ENCODE results near the gene ATP1A2.

GRCh38 chr1:160151303-160151702 is 35.7 kb downstream of the ATP1A2 start, which contains the start of gene ATP1A4:
- no peak for TF ChIP-seq CTCF (IDR thresholded peaks at IDR 0.05; ENCODE audit: extremely low read depth in 1 of 2, insufficient read depth in 1 of 2, low read depth in 1 of 2, low read length in 2 of 2)
- no peak for TF ChIP-seq POLR2A (IDR thresholded peaks at IDR 0.05; ENCODE audit: low read depth, low read length)
- TF ChIP-seq MYC (IDR thresholded peaks at IDR 0.05; ENCODE audit: low read depth, low read length) = no peak
- TF ChIP-seq POLR2AphosphoS5 (IDR thresholded peaks at IDR 0.05; ENCODE audit: insufficient read depth, low read depth, low read length) = no peak
- TF ChIP-seq EZH2 (IDR thresholded peaks at IDR 0.05; ENCODE audit: borderline replicate concordance, low read depth, low read length, severe bottlenecking) = no peak
- no peak for TF ChIP-seq JUN (IDR thresholded peaks at IDR 0.05; ENCODE audit: borderline replicate concordance, insufficient read depth, insufficient read length, low read depth)

Data from endothelial cell of umbilical vein (primary cell).